Activated T-cell treated with anti-CD3 and anti-CD28 coated beads, Interleukin-2, amount 50 U/mL, for 72 hours (primary cell): ENCODE results near the gene ZNF425. TPM values are rescaled to one million over a fixed set of nuclear protein-coding genes. Genes with fewer than 3 reads are reported as not detected.
"Not testable (repeated sequence)": the region's sequence is repeated elsewhere in the genome, so short reads cannot be mapped to it uniquely, and the experiment has no call there.

Experiments used
- ATAC-seq, 2 donors: fragments of 150-1000 bp; cut with Tn5 transposase; replicated peaks in 1 of 2; 2 replicates each; pipeline ENCODE4 v1.10.0; 2021; ENCODE audit warnings: moderate library complexity in 2 of 2, mild to moderate bottlenecking in 1 of 2
- DNase-seq, 2 donors: peaks; one replicate each; pipeline ENCODE4 v3.0.0; 2021 to 2022; ENCODE audit warnings: mixed read lengths in 1 of 2
- H3K27ac Mint-ChIP-seq: one replicate; pipeline ENCODE4 v1.8.0; 2022; ENCODE audit warnings: mild to moderate bottlenecking, moderate library complexity, mixed read lengths
- H3K27me3 Mint-ChIP-seq: one replicate; pipeline ENCODE4 v1.8.0; 2022; ENCODE audit warnings: low read depth, mixed read lengths
- H3K36me3 Mint-ChIP-seq, 2 donors: one replicate each; pipeline ENCODE4 v1.8.0; 2022; ENCODE audit warnings: mixed read lengths in 2 of 2, mild to moderate bottlenecking in 1 of 2; ENCODE audit not compliant: insufficient read depth in 2 of 2
- H3K4me1 Mint-ChIP-seq: one replicate; pipeline ENCODE4 v1.8.0; 2022; ENCODE audit warnings: low read depth, mixed read lengths
- H3K4me3 Mint-ChIP-seq, 2 donors: one replicate each; pipeline ENCODE4 v1.8.0; 2022; ENCODE audit warnings: mild to moderate bottlenecking in 2 of 2, mixed read lengths in 2 of 2, moderate library complexity in 2 of 2
- H3K9me3 Mint-ChIP-seq, 2 donors: one replicate each; pipeline ENCODE4 v1.8.0; 2022; ENCODE audit warnings: mixed read lengths in 2 of 2
- total RNA-seq, 2 donors: library from RNA; stranded (reverse); gene quantifications; one replicate each; pipeline ENCODE4 v1.2.3, GENCODE V29; 2022

The ZNF425 gene
- total RNA-seq, 2 donors from 2014 or later = 2.8 to 3.6 TPM

DNA sequence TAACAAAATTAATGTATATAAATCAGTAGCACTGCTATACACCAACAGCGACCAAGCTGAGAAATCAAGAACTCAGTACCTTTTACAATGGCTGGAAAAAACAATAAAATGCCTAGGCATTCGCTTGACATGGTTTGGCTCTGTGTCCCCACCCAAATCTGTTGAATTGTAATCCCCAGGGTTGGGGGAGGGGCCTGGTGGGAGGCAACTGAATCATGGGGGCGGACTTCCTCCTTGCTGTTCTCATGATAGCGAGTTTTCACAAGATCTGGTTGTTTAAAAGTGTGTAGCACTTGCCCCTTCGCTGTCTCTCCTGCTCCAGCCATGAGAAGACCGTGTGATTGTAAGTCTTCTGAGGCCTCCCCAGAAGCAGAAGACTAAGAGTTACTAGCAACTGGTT lies 44.2 kb downstream of the ZNF425 start:
- ATAC-seq (no peak), DNase-seq (no peak)
- Mint-ChIP-seq H3K27me3 (no peaks in the 10 kb centered on the region), H3K27ac (no peak overlapping the region), H3K4me1 (peaks cover 9% of the 10 kb centered on the region), H3K9me3 (peaks cover 5 to 7% of the 10 kb centered on the region in 2 donors), H3K36me3 (peaks cover 3 to 19% of the 10 kb centered on the region in 2 donors), H3K4me3 (no peak overlapping the region)

GRCh38 chr7:149077594-149077993 lies 48.5 kb downstream of the ZNF425 start:
- Mint-ChIP-seq H3K9me3 (no peaks in the 10 kb centered on the region), H3K4me1 (no peaks in the 10 kb centered on the region), H3K27me3 (no peaks in the 10 kb centered on the region), H3K4me3 (no peak overlapping the region), H3K36me3 (peaks cover 0 to 7% of the 10 kb centered on the region in 2 donors), H3K27ac (no peak overlapping the region)
- ATAC-seq (no peak), DNase-seq (no peak)

GRCh38 chr7:149075286-149075685 lies 50.8 kb downstream of the ZNF425 start:
- H3K27me3 Mint-ChIP-seq = no peaks in the 10 kb centered on the region
- no peaks in the 10 kb centered on the region for H3K4me1 Mint-ChIP-seq
- no peak overlapping the region for H3K27ac Mint-ChIP-seq
- H3K4me3 Mint-ChIP-seq = no peak overlapping the region
- ATAC-seq (no peak), DNase-seq (no peak)
- H3K9me3 Mint-ChIP-seq = no peaks in the 10 kb centered on the region
- peaks cover 0 to 12% of the 10 kb centered on the region in 2 donors for H3K36me3 Mint-ChIP-seq

DNA sequence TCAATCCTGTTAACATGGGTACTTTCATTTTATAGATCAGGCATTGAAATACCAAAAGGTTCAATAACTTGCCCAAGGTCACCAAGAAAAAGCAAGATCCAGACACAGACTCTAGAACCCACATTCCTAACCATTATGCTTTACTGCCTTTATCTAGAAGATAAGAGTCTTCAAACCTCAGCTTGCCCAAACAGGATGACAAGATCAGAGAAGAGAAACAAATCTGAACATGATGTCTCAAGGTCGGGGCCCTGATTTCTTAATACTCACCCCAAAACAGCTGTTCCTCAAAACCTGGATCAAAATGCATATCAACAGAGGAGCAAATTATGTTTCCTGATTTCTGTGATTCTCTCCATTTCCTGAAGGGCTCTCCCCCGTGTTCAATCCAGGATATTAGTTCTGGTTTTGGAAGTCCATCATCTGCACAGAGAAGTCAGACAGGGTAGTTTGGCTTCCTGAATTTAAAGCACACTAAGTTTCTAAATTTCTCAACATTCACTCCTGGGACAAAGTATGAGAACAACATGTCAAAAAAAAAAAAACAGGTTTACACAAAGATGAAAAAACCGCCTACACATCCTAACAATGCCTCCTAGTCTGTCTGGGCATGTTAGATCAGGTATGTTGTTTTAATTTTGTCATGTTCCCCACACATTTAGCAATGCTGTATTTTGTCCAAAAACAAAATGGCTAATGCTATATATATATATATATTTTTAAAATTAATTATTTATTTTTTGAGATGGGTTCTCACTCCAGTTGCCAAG lies 51.8 kb downstream of the ZNF425 start:
- Mint-ChIP-seq H3K4me3 (no peak overlapping the region), H3K27me3 (no peaks in the 10 kb centered on the region), H3K27ac (peak overlapping the region; percentile 1), H3K9me3 (no peaks in the 10 kb centered on the region), H3K36me3 (peaks cover 0 to 13% of the 10 kb centered on the region in 2 donors), H3K4me1 (no peaks in the 10 kb centered on the region)
- DNase-seq = no peak
- ATAC-seq = no peak

DNA sequence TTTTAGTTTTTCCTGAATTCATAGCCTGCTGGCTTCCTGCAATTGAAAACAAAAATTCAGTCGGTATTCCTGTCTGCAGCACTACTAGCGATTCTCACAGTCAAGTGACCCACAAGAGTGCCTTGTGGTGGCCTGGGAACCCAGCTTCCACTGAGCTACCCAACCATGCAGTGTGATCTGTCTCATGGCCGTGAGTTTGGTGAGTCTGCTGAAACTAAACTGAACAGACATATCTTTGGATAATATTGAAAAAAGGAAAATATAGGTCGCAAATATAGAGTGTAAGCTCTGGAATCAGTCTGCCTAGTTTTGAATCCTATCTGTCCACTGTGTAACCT lies 53.7 kb downstream of the ZNF425 start:
- H3K4me1 Mint-ChIP-seq = no peaks in the 10 kb centered on the region
- peak overlapping the region in 1 of 2 donors; percentile 68 for H3K4me3 Mint-ChIP-seq
- H3K27ac Mint-ChIP-seq = no peak overlapping the region
- ATAC-seq (no peak), DNase-seq (no peak)
- no peaks in the 10 kb centered on the region for H3K27me3 Mint-ChIP-seq
- peaks cover 0 to 11% of the 10 kb centered on the region in 2 donors for H3K36me3 Mint-ChIP-seq
- H3K9me3 Mint-ChIP-seq = no peaks in the 10 kb centered on the region

GRCh38 chr7:149071641-149072437 lies 54.3 kb downstream of the ZNF425 start:
- DNase-seq = peak; percentile 46 to 64
- Mint-ChIP-seq H3K27ac (peak overlapping the region; percentile 12), H3K9me3 (no peaks in the 10 kb centered on the region), H3K4me1 (no peaks in the 10 kb centered on the region), H3K27me3 (no peaks in the 10 kb centered on the region), H3K36me3 (peaks cover 0 to 9% of the 10 kb centered on the region in 2 donors), H3K4me3 (peak overlapping the region; percentile 63 to 68)
- ATAC-seq = peak; percentile 86 to 91

DNA sequence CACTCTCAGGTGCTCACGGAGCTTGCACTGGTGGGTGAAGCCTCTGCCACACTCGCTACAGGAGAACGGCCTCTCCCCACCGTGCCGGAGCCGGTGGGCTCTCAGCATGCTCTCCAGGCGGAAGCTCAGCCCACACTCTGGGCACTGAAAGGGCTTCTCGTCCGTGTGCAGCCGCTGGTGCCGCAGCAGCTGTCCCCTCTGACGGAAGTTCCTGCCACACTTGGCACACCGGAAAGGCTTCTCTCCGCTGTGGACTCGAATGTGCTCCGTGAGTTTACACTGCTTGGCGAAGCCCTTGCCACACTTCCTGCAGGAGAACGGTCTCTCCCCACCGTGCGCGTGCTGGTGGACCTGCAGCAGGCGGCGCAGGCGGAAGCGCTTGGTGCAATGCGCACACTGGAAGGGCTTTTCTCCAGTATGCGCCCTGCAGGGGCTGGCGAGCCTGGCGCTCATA lies 54.9 kb downstream of the ZNF425 start:
- no peak overlapping the region for H3K27ac Mint-ChIP-seq
- H3K4me3 Mint-ChIP-seq = peak overlapping the region in 1 of 2 donors; percentile 22
- ATAC-seq (peak in 1 of 2 donors; percentile 6), DNase-seq (no peak)
- H3K4me1 Mint-ChIP-seq = no peaks in the 10 kb centered on the region
- no peaks in the 10 kb centered on the region for H3K27me3 Mint-ChIP-seq
- H3K36me3 Mint-ChIP-seq = peaks cover 0 to 6% of the 10 kb centered on the region in 2 donors
- H3K9me3 Mint-ChIP-seq = no peaks in the 10 kb centered on the region

- Mint-ChIP-seq H3K4me3 (no peak overlapping the region), H3K27me3 (no peaks in the 10 kb centered on the region), H3K36me3 (peaks cover 0 to 6% of the 10 kb centered on the region in 2 donors), H3K4me1 (no peaks in the 10 kb centered on the region), H3K9me3 (no peaks in the 10 kb centered on the region), H3K27ac (no peak overlapping the region)
- ATAC-seq (no peak), DNase-seq (no peak)
Measured at GRCh38 chr7:149070372-149071125, 55.6 kb downstream of the ZNF425 start.

DNA sequence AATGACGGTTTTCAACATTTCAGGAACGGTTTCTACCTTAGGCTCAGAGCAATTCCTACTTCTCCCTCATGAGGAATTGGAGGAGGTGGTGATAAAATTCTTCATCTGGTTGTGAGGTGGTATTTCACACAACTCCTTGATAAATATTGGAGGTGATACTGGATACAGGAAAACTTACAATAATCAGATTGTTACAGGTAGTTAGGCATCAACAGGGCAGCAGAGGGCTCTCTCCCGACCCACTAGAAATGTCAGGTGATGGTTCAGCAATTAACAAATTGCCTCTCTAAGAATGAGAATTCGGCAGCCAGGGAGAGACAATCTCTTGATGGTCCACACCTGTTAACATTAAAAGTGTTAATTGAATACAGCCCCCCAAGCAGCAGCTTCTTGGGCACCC lies 58.3 kb downstream of the ZNF425 start:
- Mint-ChIP-seq H3K4me1 (peaks cover 8% of the 10 kb centered on the region), H3K27me3 (no peaks in the 10 kb centered on the region), H3K9me3 (no peaks in the 10 kb centered on the region), H3K36me3 (peaks cover 0 to 6% of the 10 kb centered on the region in 2 donors), H3K27ac (peak overlapping the region; percentile 0), H3K4me3 (no peak overlapping the region)
- ATAC-seq = no peak
- DNase-seq = no peak

DNA sequence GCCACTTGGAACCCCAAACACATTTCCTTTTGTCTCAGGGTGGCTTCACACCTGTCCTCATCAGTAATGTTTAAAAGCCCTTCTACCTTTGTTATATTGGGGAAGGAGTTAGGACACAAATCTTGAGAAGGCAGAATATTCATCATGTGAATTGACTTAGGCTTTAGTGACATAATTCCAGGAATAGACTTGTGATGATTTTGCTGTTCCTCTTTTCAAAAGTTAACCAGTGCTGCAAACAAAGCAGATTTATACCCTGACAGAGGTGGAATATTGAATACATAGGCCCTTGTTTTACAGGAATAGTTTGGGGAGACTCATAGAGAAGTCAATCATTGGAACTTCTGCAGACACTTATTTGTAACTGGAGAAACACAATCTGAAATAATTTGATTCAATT lies 62.6 kb downstream of the ZNF425 start:
- peak overlapping the region in 1 of 2 donors; percentile 47 for H3K4me3 Mint-ChIP-seq
- H3K27me3 Mint-ChIP-seq = no peaks in the 10 kb centered on the region
- H3K27ac Mint-ChIP-seq = peak overlapping the region; percentile 60
- ATAC-seq (no peak), DNase-seq (no peak)
- no peaks in the 10 kb centered on the region for H3K36me3 Mint-ChIP-seq
- peaks cover 14% of the 10 kb centered on the region for H3K4me1 Mint-ChIP-seq
- H3K9me3 Mint-ChIP-seq = no peaks in the 10 kb centered on the region

- H3K4me1 Mint-ChIP-seq = peaks cover 14% of the 10 kb centered on the region
- not testable (repeated sequence) for ATAC-seq, H3K36me3 Mint-ChIP-seq, H3K9me3 Mint-ChIP-seq, H3K4me3 Mint-ChIP-seq, DNase-seq, H3K27me3 Mint-ChIP-seq, H3K27ac Mint-ChIP-seq
Measured at GRCh38 chr7:149062217-149062899, 63.8 kb downstream of the ZNF425 start.

DNA sequence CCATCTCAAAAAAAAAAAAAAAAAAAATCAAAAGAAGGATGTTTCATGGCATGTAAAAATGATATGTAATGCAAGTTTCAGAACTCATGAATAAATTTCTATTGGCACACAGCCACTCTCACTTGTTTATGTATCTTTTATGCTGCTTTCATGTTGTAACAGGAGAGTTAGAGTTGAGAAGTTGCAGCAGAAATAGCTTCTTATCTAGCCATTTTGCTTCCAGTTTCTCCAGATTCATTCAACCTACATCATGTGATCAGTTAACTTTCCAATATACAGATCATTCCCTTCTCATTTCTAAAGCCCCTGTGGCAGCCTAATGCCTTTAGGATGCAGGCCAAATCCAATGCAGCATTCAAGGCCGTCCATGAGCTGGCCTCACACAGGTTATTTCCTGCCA lies 66.0 kb downstream of the ZNF425 start:
- H3K4me1 Mint-ChIP-seq = peaks cover 12% of the 10 kb centered on the region
- no peak overlapping the region for H3K27ac Mint-ChIP-seq
- H3K36me3 Mint-ChIP-seq = no peaks in the 10 kb centered on the region
- no peaks in the 10 kb centered on the region for H3K9me3 Mint-ChIP-seq
- H3K27me3 Mint-ChIP-seq = no peaks in the 10 kb centered on the region
- ATAC-seq (no peak), DNase-seq (no peak)
- no peak overlapping the region for H3K4me3 Mint-ChIP-seq
